ENCODE results near the gene DNMT3A. TPM values are rescaled to one million over a fixed set of nuclear protein-coding genes. Genes with fewer than 3 reads are reported as not detected.

DNMT3A gene
- total RNA-seq, 1 donor from 2014 or later = 25.3 TPM

- TF ChIP-seq CTCF (IDR thresholded peaks at IDR 0.05; ENCODE audit: insufficient read depth, low read length, poor library complexity, severe bottlenecking) = no peak
- Histone ChIP-seq H3K36me3 (ENCODE audit: control insufficient read depth, insufficient read depth, low read length) (no peaks in the 10 kb centered on the region), H3K4me3 (ENCODE audit: low read depth, low read length) (no peak overlapping the region), H3K27me3 (ENCODE audit: control insufficient read depth, insufficient read depth, low read length) (no peaks in the 10 kb centered on the region)
- DNase-seq (ENCODE audit: low read depth) = no peak
Measured at GRCh38 chr2:25358249-25358815, 16.6 kb upstream of the DNMT3A start.

- Histone ChIP-seq H3K36me3 (ENCODE audit: control insufficient read depth, insufficient read depth, low read length) (no peaks in the 10 kb centered on the region), H3K4me3 (ENCODE audit: low read depth, low read length) (no peak overlapping the region), H3K27me3 (ENCODE audit: control insufficient read depth, insufficient read depth, low read length) (no peaks in the 10 kb centered on the region)
- no peak for TF ChIP-seq CTCF (IDR thresholded peaks at IDR 0.05; ENCODE audit: insufficient read depth, low read length, poor library complexity, severe bottlenecking)
- DNase-seq (ENCODE audit: low read depth) = no peak
Measured at GRCh38 chr2:25356088-25356487, 14.4 kb upstream of the DNMT3A start.

- TF ChIP-seq CTCF (IDR thresholded peaks at IDR 0.05; ENCODE audit: insufficient read depth, low read length, poor library complexity, severe bottlenecking) = no peak
- Histone ChIP-seq H3K27me3 (ENCODE audit: control insufficient read depth, insufficient read depth, low read length) (no peaks in the 10 kb centered on the region), H3K36me3 (ENCODE audit: control insufficient read depth, insufficient read depth, low read length) (no peaks in the 10 kb centered on the region), H3K4me3 (ENCODE audit: low read depth, low read length) (no peak overlapping the region)
- no peak for DNase-seq (ENCODE audit: low read depth)
Measured at GRCh38 chr2:25355270-25355669, 13.5 kb upstream of the DNMT3A start.

GRCh38 chr2:25354116-25354515, 12.4 kb upstream of the DNMT3A start:
- H3K36me3 ChIP-seq (ENCODE audit: control insufficient read depth, insufficient read depth, low read length) = no peaks in the 10 kb centered on the region
- TF ChIP-seq CTCF (IDR thresholded peaks at IDR 0.05; ENCODE audit: insufficient read depth, low read length, poor library complexity, severe bottlenecking) = no peak
- H3K4me3 ChIP-seq (ENCODE audit: low read depth, low read length) = no peak overlapping the region
- DNase-seq (ENCODE audit: low read depth) = no peak
- no peaks in the 10 kb centered on the region for H3K27me3 ChIP-seq (ENCODE audit: control insufficient read depth, insufficient read depth, low read length)

- Histone ChIP-seq H3K4me3 (ENCODE audit: low read depth, low read length) (no peak overlapping the region), H3K36me3 (ENCODE audit: control insufficient read depth, insufficient read depth, low read length) (no peaks in the 10 kb centered on the region), H3K27me3 (ENCODE audit: control insufficient read depth, insufficient read depth, low read length) (no peaks in the 10 kb centered on the region)
- DNase-seq (ENCODE audit: low read depth) = no peak
- TF ChIP-seq CTCF (IDR thresholded peaks at IDR 0.05; ENCODE audit: insufficient read depth, low read length, poor library complexity, severe bottlenecking) = no peak
Measured at GRCh38 chr2:25349397-25349796, 7.7 kb upstream of the DNMT3A start.

GRCh38 chr2:25347846-25348245, 6.1 kb upstream of the DNMT3A start:
- DNase-seq (ENCODE audit: low read depth) = no peak
- no peak for TF ChIP-seq CTCF (IDR thresholded peaks at IDR 0.05; ENCODE audit: insufficient read depth, low read length, poor library complexity, severe bottlenecking)
- Histone ChIP-seq H3K36me3 (ENCODE audit: control insufficient read depth, insufficient read depth, low read length) (no peaks in the 10 kb centered on the region), H3K27me3 (ENCODE audit: control insufficient read depth, insufficient read depth, low read length) (no peaks in the 10 kb centered on the region), H3K4me3 (ENCODE audit: low read depth, low read length) (no peak overlapping the region)
